Heart left ventricle (tissue), 13 donors: ENCODE measurements around the gene HIP1.

Source experiments
- CTCF ChIP-seq, 12 donors: fragments of 200-600 bp; sonication (generic) in 4 of 12; IDR thresholded peaks; one replicate each; pipeline versions ENCODE4 v1.5.0 to v1.8.0; 2018 to 2022; ENCODE audit warnings: antibody characterized with exemption in 12 of 12, mild to moderate bottlenecking in 5 of 12
- POLR2A ChIP-seq, 2 donors: fragments of 450-650 bp; IDR thresholded peaks; one replicate each; pipeline ENCODE4 v1.6.1; 2017; ENCODE audit warnings: antibody characterized with exemption in 2 of 2, mild to moderate bottlenecking in 2 of 2, moderate library complexity in 2 of 2
- donor health status: ischemic (EF 13 %, LVEDD 7.1; RV severe dilation, severe dysfunction).
- donor health status: DM: no; HTN: yes; CAD: no.
- donor health status: DM: no; HTN: no; CAD: no.
- donor health status: ischemic (EF 25% LVEDD 6.9; RV normal size, moderate dysfunction).
- donor health status: ischemic (EF 25% LVEDD 5.7; RV mildly dilated, moderate dysfunction).
- donor health status: ischemic (EF 35%, LVEDD 5.7; RV mildly dilated, moderate dysfunction).
- donor health status: nonischemic (EF 11% LVEDD 7.7; RV severe dilation, severe dysfunction).
- donor health status: DM: yes; HTN: yes; CAD: no.
- donor health status: PGD.
- donor health status: ischemic (EF 29% LVEDD 5.4; RV normal size, mild dysfunction).
- donor health status: nonischemic (EF 23%, LVEDD 6.1; RV moderate dilation, normal function).

DNA sequence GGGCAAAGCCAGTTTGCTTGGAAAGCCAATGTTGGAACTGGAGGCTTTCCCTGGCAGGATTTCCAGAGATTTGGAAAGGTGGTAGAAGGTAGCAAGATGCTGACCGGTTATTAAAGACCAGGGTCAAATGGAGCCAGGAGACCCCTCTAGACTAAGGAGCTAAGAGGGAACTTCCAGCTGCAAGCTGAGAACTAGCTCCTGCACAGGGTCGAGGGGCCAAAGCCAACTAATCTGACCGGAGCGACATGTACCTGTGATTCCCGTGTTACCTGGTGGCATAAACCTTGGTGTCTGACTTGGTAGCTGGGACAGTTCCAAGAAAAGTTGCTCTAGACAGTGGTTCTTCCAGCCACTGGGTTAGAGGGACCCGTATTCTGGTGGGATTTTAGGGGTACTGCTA is 204.8 kb downstream of the HIP1 start:
- TF ChIP-seq CTCF (IDR thresholded peaks at IDR 0.05) (no peak), POLR2A (IDR thresholded peaks at IDR 0.05) (no peak)
